Activated CD4-positive, alpha-beta T cell treated with anti-CD3 and anti-CD28 coated beads for 4 hours (primary cell): ENCODE results near the gene ANK3.
A peak's percentile ranks its signal among the peaks of the same experiment; 100 is the strongest.

Experiments
- DNase-seq, 2 donors: peaks; one replicate each; pipeline ENCODE4 v3.0.0-alpha.2; 2020

ANK3 gene

DNA sequence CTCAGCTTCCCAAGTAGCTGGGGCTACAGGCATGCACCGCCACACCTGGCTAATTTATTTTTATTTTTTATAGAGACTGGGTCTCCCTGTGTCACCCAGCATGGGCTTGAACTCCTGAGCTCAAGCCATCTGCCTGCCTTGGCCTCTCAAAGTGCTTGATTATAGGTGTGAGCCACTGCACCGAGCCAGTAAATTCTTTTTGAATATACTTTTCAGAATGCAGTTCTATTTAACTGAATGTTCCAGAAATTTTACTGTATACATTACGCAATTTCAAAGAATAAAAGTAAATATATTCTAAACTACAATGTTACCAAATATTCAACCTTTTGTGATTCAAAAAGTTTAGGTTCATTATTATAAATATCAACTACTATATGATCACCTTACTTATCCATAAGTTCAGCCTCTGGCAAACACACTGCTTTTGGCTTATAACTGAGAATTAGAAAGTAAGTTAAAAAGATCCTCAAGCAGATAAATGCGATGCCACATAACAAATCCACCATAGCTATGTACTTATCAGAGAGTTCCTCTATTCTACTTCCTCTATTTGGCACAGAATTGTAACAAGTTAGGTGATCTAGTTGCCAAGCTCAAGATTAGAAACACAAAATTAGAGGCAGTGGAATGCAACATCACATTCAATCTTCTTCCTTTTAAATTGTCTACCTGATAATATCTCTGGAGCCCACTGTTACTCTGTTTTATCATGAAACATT, 118.2 kb downstream of the ANK3 start:
- DNase-seq: no peak

DNA sequence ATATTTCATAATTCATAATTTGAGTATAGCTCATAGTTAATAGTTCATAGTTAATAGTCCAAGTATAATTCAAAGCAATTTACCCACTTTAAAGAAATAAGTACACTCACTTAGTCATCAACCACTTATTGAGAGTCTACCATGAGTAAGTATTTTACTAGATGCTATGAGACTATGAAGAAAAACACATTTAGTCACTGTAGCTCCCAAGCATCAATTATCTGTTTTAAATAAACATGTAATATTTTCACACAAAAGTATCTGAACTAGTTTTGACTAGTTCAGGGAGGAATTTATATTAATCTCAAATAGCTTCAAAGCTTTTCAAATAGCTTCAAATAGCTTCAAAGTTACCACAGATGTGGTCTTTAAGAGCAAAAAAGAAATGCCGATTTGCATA, 119.2 kb downstream of the ANK3 start:
- no peak for DNase-seq

DNA sequence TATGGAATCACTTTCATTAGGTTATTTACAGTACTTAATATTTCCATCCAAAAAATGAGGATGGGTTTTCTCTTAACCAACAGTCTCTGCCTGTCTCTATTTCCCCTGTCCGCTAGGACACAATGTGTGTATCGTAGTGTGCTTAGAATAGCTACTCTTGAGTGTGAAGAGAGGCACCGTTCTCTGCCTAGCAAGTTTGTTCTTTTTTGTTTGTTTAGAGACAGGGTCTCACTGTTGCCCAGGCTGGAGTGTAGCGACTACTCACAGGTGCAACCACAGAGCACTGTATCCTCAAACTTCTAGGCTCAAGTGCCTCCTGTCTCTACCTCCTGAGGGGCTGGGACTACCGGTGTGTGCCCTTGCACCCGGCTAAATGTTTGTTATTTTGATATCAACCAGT, 121.9 kb downstream of the ANK3 start:
- no peak for DNase-seq

DNA sequence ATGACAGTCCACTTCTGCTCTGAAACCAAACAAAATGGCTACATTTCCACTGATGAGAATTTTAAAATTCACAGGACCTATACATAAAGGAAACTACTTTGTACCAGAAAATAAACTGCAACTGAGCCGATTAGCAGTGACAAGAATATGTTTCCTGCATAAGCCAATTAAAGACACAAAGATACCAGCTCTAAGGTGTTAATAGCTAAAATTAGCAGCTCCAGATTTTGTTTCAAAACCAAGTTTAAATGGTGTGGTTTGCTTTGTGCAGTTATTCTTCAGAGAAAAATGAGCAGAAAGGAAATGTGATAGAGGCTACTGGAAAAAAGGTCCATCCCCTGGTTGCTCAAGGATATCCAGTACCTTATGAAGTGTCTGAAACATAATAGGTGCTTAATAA, 123.2 kb downstream of the ANK3 start:
- DNase-seq: no peak

DNA sequence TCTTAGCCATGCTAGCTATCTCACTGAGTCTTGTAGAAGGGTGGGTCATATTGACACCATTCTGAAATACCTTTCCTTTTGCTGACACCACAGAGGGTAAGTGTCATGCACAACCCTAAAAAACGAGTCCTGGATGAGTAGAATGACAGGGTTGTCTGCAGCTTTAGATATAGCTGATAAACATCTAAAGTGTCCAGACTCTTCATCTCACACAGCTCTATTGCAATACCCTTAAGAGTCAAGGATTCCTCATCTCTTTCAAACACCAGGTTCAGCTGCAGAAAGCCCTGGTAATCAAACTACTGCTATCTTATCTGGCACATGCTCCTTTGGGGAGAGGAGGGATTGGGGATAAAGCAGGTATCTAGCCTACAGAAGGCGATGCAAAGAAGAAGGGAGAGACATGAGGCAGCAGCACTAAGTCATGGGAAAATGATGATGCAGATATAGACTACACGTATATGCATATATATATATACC, 127.0 kb downstream of the ANK3 start:
- no peak for DNase-seq

DNA sequence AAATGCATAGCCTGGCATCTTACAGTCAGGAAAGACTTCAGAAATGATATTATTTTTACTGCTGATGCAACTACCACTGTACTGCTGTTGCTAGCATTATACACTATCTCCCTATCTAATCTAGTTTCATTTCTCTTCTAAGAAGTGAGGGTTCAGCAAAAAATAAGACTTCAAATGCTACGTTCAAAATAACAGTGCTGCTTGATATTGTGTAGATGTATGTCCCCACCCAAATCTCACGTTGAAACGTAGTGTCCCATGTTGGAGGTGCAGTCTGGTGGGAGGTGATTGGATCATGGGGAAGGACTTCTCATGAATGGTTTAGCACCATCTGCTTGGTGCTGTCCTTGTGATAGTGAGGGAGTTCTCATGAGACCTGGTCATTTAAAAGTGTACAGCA, 129.4 kb downstream of the ANK3 start:
- DNase-seq: no peak

DNA sequence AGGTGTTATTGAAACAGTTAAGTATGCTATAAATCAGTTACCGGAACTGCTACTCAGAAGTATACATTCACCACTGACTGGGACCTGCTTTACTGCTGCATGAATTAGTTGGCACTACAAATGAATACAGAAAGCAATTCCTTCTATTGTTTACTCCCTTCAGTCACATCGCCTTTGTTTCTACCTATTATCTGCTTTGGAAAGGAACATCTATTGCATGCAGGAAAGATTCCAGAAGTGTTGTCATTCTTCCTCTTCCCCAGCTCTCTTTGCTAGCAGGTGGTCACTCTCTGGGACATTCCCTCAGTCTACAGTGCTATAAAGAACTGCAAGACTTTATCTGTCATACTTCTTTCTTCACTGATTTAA, 131.3 kb downstream of the ANK3 start:
- no peak for DNase-seq

DNA sequence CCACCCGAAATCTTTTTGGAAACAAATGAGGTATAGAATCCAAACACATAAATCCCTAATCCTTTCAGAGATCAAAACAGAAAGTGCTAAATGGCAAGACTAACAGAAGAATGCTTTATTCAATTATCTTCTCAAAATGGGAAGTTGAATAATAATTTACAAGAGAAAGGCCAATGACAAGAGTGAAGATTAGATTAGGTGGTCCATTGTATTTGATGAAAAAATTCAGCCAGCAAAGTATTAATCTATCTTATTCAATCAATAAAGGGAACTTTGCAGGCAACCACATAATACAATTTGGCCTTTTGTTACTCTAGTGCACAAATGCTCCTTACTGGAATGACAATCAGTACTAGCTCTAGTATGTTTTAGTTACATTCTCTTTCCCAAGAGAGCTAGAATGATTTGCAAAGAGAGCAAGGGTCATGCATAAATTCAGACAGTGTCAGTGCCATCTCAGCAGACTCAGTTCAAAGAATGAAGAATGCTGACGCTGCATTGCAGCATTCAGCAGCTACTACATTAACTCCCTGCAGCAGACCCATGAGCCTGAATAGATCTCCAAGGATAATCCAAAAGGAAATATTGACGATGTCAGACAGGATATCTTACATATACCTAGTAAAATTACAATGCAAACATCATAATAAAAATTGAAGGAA, 131.8 kb downstream of the ANK3 start:
- no peak for DNase-seq

DNA sequence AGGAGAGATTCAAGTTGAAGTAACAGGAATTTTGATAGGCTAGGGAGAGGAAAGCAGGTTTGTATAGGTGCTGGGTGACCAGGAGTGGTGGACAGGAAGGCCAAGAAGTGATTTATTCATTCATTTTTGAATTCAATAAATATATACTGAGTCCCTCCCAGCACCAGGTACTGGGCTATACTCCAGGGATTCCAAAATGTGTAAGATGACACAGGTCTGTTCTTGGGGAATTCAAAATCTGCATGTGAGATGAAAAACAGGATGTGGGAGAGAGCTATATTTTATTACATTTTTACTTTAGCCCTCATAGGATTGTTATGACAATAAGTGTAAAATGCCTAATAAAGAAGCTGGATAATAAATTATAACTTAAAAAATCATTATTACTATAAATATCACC, 134.9 kb downstream of the ANK3 start:
- no peak for DNase-seq

DNA sequence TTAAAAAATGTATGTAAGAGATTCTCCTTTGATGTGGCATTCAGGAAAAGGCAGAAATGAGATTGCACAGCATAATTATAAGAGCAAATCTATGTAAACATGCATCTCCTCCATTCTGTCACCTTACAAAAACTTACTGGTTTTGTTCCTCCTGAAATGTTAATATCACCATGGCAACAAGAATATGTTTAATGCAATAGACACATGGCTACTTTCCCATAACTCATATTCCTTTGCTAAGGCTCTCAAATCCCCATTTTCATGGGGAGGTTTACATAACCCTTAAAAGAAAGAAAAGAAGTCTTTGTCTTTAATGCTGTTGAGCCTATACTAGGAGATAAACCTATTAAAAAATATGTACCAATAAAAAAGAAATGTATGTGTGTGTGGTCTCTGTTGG, 136.2 kb downstream of the ANK3 start:
- no peak for DNase-seq

DNA sequence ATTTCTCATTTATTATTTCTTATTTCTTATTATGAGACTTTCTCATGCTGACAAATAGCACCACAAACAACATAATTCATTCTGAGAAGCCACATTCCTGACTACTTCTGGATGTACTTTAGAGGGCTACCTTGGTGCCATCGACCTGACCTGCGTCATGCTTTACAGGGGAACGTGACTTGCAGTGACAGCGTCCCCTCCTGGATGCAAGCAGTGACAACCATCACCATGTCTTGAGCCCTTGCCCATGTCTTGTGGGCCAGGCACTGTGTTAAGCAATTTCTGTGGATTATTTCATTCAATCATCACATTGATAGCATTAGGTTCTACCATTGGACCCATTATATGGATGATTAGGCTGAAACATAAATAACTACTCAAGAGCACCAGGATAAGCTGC, 137.0 kb downstream of the ANK3 start:
- no peak for DNase-seq

DNA sequence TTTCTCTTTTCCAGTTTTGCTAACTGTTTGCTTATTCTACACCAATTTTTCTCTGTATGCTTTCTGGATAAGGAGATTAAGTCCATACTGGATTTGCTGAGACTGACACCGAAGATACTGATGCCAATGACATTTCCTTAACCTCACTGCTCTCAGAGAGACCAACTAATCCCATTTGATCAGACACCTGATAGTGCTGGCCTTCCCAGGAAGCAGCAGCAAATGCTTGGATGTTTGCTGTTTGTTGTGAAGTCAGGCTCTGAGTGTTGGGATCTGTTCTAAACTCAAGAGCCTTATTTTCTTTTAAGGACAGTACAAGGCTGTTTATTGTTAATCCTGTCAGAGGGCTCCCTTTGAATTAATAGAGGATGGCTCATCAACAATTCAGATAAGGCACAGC, 143.3 kb downstream of the ANK3 start:
- no peak for DNase-seq

DNA sequence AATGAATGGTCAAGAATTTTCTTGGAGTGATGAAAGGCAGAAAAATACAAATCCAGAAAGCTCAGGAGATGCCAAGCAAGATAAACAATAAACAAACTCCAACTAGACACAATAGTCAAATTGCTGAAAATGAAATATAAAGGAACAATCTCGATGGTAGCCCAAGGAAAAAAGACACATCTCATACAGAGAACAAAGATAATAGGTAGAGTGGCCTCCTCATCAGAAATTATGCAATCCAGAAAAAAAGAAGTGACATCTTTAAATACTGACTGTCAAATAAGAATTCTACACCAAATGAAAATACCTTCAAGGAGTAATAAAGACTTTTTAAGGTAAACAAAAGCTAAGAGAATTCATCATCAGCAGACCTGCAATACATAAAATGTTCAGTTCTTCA, 150.4 kb downstream of the ANK3 start:
- no peak for DNase-seq

DNA sequence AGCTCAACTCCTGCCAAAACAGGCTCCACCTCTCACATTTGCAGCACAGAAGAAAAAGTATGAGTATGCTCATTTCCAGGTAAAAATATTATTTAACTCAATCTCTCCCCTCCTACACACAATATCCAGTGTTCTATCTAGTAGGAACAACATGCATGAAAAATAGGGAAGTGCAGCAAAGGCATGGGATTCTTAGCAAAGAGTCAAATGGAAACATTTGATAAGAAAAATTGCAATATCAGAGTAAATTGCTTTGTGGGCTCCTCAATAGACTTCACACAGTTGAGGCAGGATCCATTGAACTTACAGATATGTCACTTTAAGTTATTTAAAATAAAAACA, 150.9 kb downstream of the ANK3 start:
- DNase-seq: no peak

DNA sequence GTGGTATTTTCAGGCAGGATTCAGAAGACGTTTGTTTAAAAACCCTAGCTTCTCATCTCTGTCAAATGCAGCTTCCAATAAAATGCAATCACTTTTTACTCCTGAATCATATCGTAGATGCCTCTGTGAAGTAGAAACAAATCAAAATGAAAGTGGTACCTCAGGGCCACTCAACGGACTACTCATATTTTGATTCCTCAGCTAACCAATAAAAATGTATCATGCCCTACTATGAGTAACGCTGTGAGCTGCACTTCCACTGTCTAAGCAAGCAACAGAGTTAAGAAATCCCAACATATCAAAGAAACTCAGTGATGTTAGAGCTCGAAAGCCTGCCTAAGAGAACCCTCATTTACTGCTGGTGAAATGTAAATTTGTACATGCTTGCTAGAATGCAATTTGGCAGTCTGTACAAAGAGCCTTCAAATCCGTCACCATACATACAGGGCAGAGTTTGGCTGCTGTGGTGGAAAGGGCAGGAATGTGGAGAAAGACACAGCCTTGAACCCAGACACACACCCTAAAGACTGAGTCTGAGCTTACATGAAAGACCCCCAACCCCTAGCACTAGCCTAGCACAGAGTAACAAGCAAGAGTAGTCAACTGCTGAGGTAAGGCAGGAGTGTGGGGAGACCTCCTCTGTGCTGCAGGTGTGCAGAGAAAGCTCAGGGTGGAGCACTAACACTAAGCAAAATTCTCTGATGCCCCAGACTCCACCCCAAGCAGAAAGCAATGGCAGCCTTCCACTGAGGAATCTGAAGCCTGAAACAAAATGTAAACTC, 151.5 kb downstream of the ANK3 start:
- DNase-seq: no peak

DNA sequence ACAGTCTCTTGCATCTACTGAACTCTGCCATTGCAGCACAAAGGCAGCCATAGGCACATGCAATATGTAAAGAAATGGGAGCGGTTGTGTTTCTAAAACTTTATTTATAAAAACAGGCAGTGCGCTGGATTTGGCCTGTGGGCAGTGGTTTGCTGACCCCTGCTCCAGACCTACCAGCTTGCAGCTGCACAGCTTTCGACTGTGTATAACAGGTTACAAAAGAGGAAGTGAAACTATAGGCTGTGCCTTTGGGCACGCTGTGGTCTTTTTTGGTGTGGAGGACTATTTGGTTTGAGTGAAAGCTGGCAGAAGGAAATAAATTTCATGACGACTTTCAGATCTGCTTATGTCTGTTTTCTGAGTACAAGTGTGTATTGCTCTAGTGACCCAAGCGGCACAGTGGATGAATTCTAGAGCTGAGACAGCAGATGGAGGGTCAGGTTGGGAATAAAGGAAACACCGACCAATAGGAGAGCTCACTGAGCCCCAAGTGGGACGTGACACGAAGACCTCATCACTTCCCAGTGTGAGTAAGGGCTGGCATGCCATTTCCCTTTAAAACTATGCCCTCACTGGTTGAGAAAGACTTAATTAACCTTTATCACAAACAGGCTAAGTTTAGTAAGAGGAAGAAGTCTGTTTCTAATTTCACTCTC, 152.7 kb downstream of the ANK3 start:
- peak in 1 of 2 donors; percentile 2 for DNase-seq

DNA sequence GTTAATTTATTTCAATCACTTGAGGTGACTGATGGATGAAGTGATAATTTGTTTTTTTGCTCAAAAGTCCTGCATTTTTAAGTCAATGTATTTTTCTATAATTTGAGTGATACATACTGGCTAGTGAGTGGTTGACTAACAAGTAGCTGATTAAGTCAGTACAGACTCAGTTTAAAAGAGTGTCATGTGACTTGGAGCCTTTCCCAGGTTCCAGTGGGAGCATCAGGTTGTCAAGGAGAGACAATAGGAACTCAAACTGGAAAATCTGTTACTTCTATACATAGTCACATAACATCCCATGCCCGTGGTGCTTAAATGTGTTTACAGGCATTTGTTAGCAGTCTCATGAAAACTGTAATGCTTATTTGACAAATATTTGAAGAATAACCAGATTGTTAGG, 154.7 kb downstream of the ANK3 start:
- DNase-seq: no peak

DNA sequence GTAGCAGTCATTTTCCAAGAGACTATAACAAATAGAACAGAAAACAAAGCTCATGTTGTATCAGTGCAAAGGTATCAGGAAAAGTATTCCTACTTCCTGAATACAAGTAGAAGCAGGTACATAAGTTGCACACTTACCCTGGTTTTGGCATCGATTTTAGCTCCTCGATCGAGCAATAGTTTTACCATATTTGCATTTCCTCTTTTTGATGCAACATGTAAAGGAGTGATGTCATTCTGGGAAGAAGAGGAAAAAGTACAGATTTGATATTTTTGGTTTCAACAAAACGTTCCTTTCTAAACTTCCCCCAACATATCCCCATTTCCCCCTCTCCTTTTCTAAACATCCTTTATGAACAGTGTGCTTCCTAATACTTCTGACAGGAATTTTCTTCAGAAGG, 155.1 kb downstream of the ANK3 start:
- DNase-seq: no peak

DNA sequence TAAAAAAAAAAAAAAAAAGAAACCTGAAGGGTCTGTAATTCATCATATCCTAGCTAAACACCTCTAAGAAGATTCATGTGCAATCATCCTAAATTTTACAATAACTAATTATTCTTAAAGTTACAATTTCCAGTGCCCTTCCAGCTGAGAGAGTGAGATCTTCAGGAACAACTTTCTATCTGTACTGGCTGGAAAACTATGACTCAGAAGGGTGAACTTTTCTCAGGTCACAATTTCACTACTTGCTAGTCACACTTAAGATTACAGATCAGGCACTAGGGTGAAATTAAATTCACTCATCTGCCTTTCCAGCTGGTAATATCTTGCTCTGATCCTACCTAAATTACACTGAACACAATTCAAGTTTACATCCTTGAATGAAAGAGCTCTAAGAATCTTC, 158.8 kb downstream of the ANK3 start:
- no peak for DNase-seq

DNA sequence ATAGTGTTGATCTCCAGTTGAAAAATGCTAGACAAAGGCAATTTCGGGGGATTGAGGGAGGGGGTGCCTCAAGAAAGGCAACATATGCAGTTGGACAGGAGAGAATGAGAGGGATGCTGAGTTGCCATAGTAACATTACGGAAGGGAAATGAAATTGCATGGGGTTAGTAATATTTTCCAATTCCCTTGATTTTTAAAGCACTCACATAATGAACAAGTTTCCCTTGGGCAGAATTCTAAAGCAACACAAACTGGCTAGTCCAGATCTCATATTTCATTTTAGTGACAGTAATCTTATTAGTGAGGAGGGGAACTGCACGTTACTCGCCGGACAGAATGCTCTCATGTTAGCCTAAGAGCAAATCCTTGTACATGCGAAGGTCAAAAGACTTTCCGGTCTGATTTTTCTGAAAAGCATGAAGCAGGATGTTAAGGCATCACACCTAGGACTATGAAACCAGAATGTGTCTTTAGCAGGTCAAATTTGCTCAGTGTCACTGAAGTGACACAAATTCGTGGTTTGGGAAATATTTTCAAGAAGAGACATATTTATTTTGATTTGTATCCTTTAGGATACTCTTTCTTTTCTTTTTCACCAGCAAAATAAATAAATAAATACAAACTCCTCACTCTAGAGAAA, 165.5 kb downstream of the ANK3 start:
- DNase-seq: no peak

DNA sequence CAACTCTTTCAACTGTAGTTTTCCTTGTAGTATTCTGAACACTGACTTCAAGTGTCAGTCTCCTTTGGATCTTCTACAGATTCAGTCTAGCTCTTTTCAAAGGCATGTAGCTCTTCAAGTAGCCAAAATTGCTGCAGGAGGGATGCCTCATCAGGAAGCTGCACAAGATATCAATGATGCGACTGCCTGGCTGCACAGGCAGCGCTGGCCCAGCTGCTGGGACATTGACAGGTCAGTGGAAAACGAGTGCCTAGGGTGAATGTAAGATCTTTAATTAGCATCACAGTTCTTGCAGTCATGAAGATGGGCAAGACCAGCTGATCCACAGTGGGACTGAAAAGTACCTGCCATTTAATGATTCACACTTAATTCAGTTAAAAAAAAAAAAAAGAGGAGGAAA, 167.6 kb downstream of the ANK3 start:
- no peak for DNase-seq

DNA sequence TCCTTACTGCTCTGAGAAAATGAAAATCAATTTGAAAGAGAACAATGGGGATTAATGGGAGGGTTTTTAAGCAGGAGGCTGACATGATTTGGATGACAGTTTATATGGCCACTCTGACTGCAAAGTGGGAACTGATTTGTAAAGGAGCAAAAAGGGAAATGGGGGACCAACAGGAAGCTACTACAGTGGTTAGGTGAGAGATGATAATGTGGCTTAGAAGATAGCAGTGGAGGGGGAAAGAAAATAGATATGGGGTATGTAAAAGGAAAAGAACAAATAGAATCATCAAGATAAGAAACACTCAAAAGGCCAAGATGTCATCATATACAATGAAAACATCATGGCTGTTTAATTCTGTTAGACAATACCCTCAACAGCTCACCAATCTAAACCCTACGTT, 177.5 kb downstream of the ANK3 start:
- DNase-seq: no peak

DNA sequence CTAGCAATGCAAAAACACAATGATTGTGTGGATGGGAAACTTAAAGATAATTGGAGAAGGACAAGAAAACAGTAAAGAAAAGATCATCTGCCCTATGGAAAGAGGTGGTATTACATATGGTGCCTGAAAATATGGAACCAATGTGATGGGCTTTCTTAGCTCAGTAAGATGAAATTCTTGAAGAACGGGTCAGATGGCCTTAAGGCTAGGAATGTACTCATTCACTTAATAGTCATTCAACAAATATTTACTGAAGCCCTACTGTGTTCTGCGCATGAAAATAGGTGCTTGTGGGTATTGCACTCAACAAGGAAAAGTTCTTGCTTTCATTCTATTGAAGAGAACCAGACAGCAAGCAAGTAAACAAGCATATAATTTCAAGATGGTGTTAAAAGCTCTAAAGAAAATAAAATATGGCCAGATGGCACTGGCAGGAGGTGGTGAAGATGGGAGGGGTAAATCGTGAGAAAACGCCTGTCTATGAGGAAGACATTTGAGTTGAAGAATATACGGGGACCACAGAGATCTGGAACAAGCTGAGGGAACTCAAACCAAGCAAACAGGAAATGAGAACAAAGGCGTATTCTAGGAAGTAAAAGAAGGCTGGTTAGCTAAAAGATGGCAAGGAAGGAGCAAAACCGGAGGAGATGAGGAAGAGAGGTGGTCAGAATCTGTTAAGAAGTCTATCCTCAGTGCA, 179.7 kb downstream of the ANK3 start:
- DNase-seq: no peak
